ENCODE data around the gene NPLOC4.

DNA sequence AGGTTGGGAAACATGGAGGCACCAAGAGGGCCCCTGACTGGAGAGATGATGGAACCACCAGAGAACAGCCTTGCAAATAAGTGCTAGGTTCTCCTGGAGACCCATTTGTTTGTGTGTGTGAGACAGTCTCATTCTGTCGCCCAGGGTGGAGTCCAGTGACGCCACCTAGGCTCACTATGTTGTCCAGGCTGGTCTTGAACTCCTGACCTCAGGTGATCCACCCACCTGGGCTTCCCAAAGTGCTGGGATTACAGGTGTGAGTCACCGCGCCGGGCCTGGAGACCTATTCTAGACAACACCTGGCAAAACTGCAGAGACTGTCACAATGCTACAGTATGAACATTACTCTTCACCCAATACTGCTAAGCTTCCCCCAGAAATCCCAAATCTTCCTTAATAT, 1.5 kb downstream of the NPLOC4 start:
- TF ChIP-seq, protein P1, sequence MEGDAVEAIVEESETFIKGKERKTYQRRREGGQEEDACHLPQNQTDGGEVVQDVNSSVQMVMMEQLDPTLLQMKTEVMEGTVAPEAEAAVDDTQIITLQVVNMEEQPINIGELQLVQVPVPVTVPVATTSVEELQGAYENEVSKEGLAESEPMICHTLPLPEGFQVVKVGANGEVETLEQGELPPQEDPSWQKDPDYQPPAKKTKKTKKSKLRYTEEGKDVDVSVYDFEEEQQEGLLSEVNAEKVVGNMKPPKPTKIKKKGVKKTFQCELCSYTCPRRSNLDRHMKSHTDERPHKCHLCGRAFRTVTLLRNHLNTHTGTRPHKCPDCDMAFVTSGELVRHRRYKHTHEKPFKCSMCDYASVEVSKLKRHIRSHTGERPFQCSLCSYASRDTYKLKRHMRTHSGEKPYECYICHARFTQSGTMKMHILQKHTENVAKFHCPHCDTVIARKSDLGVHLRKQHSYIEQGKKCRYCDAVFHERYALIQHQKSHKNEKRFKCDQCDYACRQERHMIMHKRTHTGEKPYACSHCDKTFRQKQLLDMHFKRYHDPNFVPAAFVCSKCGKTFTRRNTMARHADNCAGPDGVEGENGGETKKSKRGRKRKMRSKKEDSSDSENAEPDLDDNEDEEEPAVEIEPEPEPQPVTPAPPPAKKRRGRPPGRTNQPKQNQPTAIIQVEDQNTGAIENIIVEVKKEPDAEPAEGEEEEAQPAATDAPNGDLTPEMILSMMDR (IDR thresholded peaks at IDR 0.05): no peak
- no peak for TF ChIP-seq ZFX (IDR thresholded peaks at IDR 0.05; ENCODE audit: borderline replicate concordance)

All from 22Rv1 (cell line).